ENCODE results near the gene ACOT4.

- TF ChIP-seq, protein P1, sequence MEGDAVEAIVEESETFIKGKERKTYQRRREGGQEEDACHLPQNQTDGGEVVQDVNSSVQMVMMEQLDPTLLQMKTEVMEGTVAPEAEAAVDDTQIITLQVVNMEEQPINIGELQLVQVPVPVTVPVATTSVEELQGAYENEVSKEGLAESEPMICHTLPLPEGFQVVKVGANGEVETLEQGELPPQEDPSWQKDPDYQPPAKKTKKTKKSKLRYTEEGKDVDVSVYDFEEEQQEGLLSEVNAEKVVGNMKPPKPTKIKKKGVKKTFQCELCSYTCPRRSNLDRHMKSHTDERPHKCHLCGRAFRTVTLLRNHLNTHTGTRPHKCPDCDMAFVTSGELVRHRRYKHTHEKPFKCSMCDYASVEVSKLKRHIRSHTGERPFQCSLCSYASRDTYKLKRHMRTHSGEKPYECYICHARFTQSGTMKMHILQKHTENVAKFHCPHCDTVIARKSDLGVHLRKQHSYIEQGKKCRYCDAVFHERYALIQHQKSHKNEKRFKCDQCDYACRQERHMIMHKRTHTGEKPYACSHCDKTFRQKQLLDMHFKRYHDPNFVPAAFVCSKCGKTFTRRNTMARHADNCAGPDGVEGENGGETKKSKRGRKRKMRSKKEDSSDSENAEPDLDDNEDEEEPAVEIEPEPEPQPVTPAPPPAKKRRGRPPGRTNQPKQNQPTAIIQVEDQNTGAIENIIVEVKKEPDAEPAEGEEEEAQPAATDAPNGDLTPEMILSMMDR (conservative IDR thresholded peaks at IDR 0.05; ENCODE audit: low read depth in 2 of 2): no peak
- TF ChIP-seq EZH2 (IDR thresholded peaks at IDR 0.05; ENCODE audit: low read depth, unreplicated experiment) (no peak), POLR2AphosphoS5 (IDR thresholded peaks at IDR 0.05; ENCODE audit: low read depth) (no peak), STAT1 (IDR thresholded peaks at IDR 0.05; ENCODE audit: unreplicated experiment) (no peak), JUNB (IDR thresholded peaks at IDR 0.05; ENCODE audit: unreplicated experiment) (no peak), EZH2phosphoT487 (IDR thresholded peaks at IDR 0.05; ENCODE audit: unreplicated experiment) (no peak)
Measured at GRCh38 chr14:73613046-73613383, 21.3 kb downstream of the ACOT4 start.

All from GM23338 (cell line).